GM12878 (cell line): ENCODE measurements around the gene EXOSC2. TPM values are rescaled to one million over a fixed set of nuclear protein-coding genes. Genes with fewer than 3 reads are reported as not detected.

Source experiments
- ATAC-seq: fragments of 200-7000 bp; cut with Tn5 transposase; 3 replicates; pipeline ENCODE4 v1.9.1; 2020; ENCODE audit warnings: mild to moderate bottlenecking, moderate library complexity
- BruUV-seq: library from RNA; stranded (reverse); fragments of 400-500 nt; replicated peaks from 2 replicates; lab custom pipeline; 2021; lab: Mats Ljungman, UMichigan
- CTCF ChIA-PET: fragments of 300-600 bp; sonication (Branson Sonifier 250); formaldehyde crosslinking; extraction: SDS; loops from one replicate; lab custom pipeline; 2021; ENCODE audit warnings: inconsistent platforms; lab: Yijun Ruan, JAX
- POLR2A ChIA-PET: fragments of 350-600 bp; formaldehyde crosslinking; extraction: SDS; loops from one replicate; lab custom pipeline; 2021; ENCODE audit warnings: inconsistent platforms; lab: Charles Lee
- RAD21 ChIA-PET: fragments of 300-600 bp; sonication (Branson Sonifier 250); formaldehyde crosslinking; loops from one replicate; lab custom pipeline; 2023; ENCODE audit warnings: antibody characterized with exemption; ENCODE audit not compliant: unreplicated experiment; lab: Charles Lee
- SMC1A ChIA-PET: fragments of 300-600 bp; sonication (Branson Sonifier 250); formaldehyde crosslinking; loops from one replicate; lab custom pipeline; 2023; ENCODE audit not compliant: unreplicated experiment, uncharacterized antibody; lab: Charles Lee
- DNase-seq: peaks from one replicate; pipeline ENCODE4 v3.0.0-alpha.2; 2011; ENCODE audit warnings: low read depth, low spot score
- FAIRE-seq: peaks from 3 replicates; lab custom pipeline; 2011; peaks lifted over from hg19 to GRCh38; lab: Jason Lieb, UNC
- H2AFZ ChIP-seq: 2 replicates; pipeline ENCODE4 v1.6.0; 2011; ENCODE audit warnings: low read depth, low read length, control low read depth; ENCODE audit not compliant: control insufficient read depth
- H3K27ac ChIP-seq: 2 replicates; pipeline ENCODE4 v1.5.1; 2011; ENCODE audit warnings: control low read depth; ENCODE audit not compliant: control insufficient read depth, insufficient read depth
- H3K27me3 ChIP-seq, 2 experiments: replicated peaks in 1 of 2; 2 replicates each; pipeline versions ENCODE4 v1.6.0 to v1.6.1; 2011; ENCODE audit warnings: low read length in 1 of 2; ENCODE audit not compliant: control insufficient read depth in 2 of 2, insufficient read depth in 2 of 2
- H3K36me3 ChIP-seq, 2 experiments: 2 replicates each; pipeline ENCODE4 v1.5.1; 2011; ENCODE audit warnings: low read length in 1 of 2; ENCODE audit not compliant: control insufficient read depth in 2 of 2, insufficient read depth in 2 of 2
- H3K4me1 ChIP-seq: 2 replicates; pipeline ENCODE4 v1.6.1; 2011; ENCODE audit warnings: mild to moderate bottlenecking, low read length, moderate library complexity, mixed read lengths; ENCODE audit not compliant: control insufficient read depth, insufficient read depth
- H3K4me2 ChIP-seq: 2 replicates; pipeline ENCODE4 v1.6.0; 2011; ENCODE audit warnings: control low read depth; ENCODE audit not compliant: control insufficient read depth, insufficient read depth
- H3K4me3 ChIP-seq: fragments of 200-600 bp; sonication (generic); 2 replicates; pipeline ENCODE4 v1.5.1; 2016
- H3K79me2 ChIP-seq: 2 replicates; pipeline ENCODE4 v1.6.0; 2011; ENCODE audit warnings: low read length; ENCODE audit not compliant: control insufficient read depth, insufficient read depth
- H3K9ac ChIP-seq: 2 replicates; pipeline ENCODE4 v1.8.0; 2011; ENCODE audit warnings: low read length, control low read depth, mixed read lengths; ENCODE audit not compliant: control insufficient read depth, insufficient read depth
- H3K9me3 ChIP-seq: replicated peaks from 3 replicates; pipeline ENCODE4 v1.5.1; 2011; ENCODE audit warnings: mild to moderate bottlenecking, low read length; ENCODE audit not compliant: control insufficient read depth, insufficient read depth
- H4K20me1 ChIP-seq: 2 replicates; pipeline ENCODE4 v1.6.0; 2011; ENCODE audit not compliant: control insufficient read depth, insufficient read depth
- BCL11A ChIP-seq: IDR thresholded peaks from 2 replicates; pipeline ENCODE4 v1.6.1; 2011; ENCODE audit warnings: low read depth, low read length
- CBFB ChIP-seq: IDR thresholded peaks from 2 replicates; pipeline ENCODE4 v1.6.1; 2016; ENCODE audit warnings: antibody characterized with exemption, low read depth
- CEBPB ChIP-seq, 2 experiments: fragments of 150-350 bp in 1 of 2; IDR thresholded peaks; 2 replicates each; pipeline ENCODE4 v1.6.1; 2012 to 2014; ENCODE audit warnings: low read depth in 2 of 2, low read length in 2 of 2, borderline replicate concordance in 1 of 2, inconsistent platforms in 1 of 2
- ETV6 ChIP-seq, 2 experiments: fragments of 450-650 bp in 1 of 2; IDR thresholded peaks in 1 of 2; conservative IDR thresholded peaks in 1 of 2; 2 replicates each; pipeline ENCODE4 v1.6.1; 2014; ENCODE audit warnings: antibody characterized with exemption in 1 of 2, borderline replicate concordance in 1 of 2, low read depth in 1 of 2, mild to moderate bottlenecking in 1 of 2, moderate library complexity in 1 of 2
- EZH2 ChIP-seq: IDR thresholded peaks from 2 replicates; pipeline ENCODE4 v1.6.1; 2012; ENCODE audit warnings: low read depth, mild to moderate bottlenecking, control low read depth, inconsistent platforms, low read length, borderline replicate concordance; ENCODE audit not compliant: control insufficient read depth
- GATAD2B ChIP-seq: fragments of 450-650 bp; conservative IDR thresholded peaks from 2 replicates; pipeline ENCODE4 v1.6.1; 2017; ENCODE audit warnings: low read depth, mild to moderate bottlenecking, moderate library complexity
- HDAC2 ChIP-seq: fragments of 200-600 bp; sonication (generic); IDR thresholded peaks from 2 replicates; pipeline ENCODE4 v1.6.1; 2017
- IRF4 ChIP-seq: IDR thresholded peaks from 2 replicates; pipeline ENCODE4 v1.6.1; 2011; ENCODE audit warnings: low read depth, low read length
- KAT2A ChIP-seq: conservative IDR thresholded peaks from 2 replicates; pipeline ENCODE4 v1.6.1; 2011; ENCODE audit warnings: low read depth, low read length; ENCODE audit not compliant: control insufficient read depth
- LARP7 ChIP-seq: fragments of 450-650 bp; IDR thresholded peaks from 2 replicates; pipeline ENCODE4 v1.6.1; 2017; ENCODE audit warnings: mild to moderate bottlenecking
- RBBP5 ChIP-seq: fragments of 200-600 bp; sonication (generic); conservative IDR thresholded peaks from 2 replicates; pipeline ENCODE4 v1.6.1; 2016
- SRF ChIP-seq, 2 experiments: IDR thresholded peaks; 2 replicates each; pipeline ENCODE4 v1.6.1; 2011; ENCODE audit warnings: low read depth in 2 of 2, low read length in 2 of 2, mild to moderate bottlenecking in 1 of 2, moderate library complexity in 1 of 2
- SUZ12 ChIP-seq: fragments of 200-600 bp; sonication (generic); IDR thresholded peaks from one replicate; pipeline ENCODE4 v1.6.1; 2018; ENCODE audit warnings: antibody characterized with exemption, mild to moderate bottlenecking; ENCODE audit not compliant: unreplicated experiment
- TCF12 ChIP-seq: IDR thresholded peaks from 2 replicates; pipeline ENCODE4 v1.6.1; 2011; ENCODE audit warnings: low read depth, mild to moderate bottlenecking, low read length
- YY1 ChIP-seq: IDR thresholded peaks from 2 replicates; pipeline ENCODE4 v1.6.1; 2011; ENCODE audit warnings: low read depth, mild to moderate bottlenecking, low read length
- WGBS: methylation state at CpG from one replicate; pipeline ENCODE4 v1.1.6; 2016; ENCODE audit warnings: low lambda C conversion rate; ENCODE audit not compliant: insufficient replicate concordance, insufficient coverage; ENCODE audit errors: missing lambda C conversion rate; 5-methylcytosine and 5-hydroxymethylcytosine counted together
- in situ Hi-C: fragments of 300-500 bp; cut with MboI; formaldehyde crosslinking; loops from 9 replicates; pipeline ENCODE4 v1.14.3; 2018; ENCODE audit warnings: mixed read lengths
- intact Hi-C: fragments of 100-400 bp; cut with micrococcal nuclease; formaldehyde crosslinking; loops from one replicate; pipeline ENCODE4 v1.14.2; 2022; ENCODE audit not compliant: unreplicated experiment
- polyA plus RNA-seq, 11 experiments: library from polyadenylated mRNA; depleted of rRNA in 4 of 11; unstranded in 6 of 11; stranded (reverse) in 5 of 11; fragments of >200 nt; fragmentation: Nextera tagmentation in 4 of 11; fragmentation: Illumina TruSeq in 1 of 11; extraction: Ambion mirVana in 4 of 11; extraction: Trizol in 1 of 11; gene quantifications; 1 replicate in 1 of 11; 2 replicates in 10 of 11; pipeline versions ENCODE4 v1.2.1 to v1.2.3, GENCODE V29; 2011 to 2016; ENCODE audit warnings: inconsistent platforms in 2 of 11, missing spikeins in 2 of 11, low read depth in 1 of 11
- total RNA-seq, 4 experiments: library from RNA; depleted of rRNA in 3 of 4; stranded (reverse); fragments of >200 nt in 3 of 4; fragmentation: Illumina TruSeq in 1 of 4; extraction: Trizol in 1 of 4; gene quantifications; 2 replicates each; pipeline versions ENCODE4 v1.2.1 to v1.2.3, GENCODE V29; 2013 to 2021
- TF ChIP-seq, protein P1 (sequence below): fragments of 450-650 bp; conservative IDR thresholded peaks from 2 replicates; pipeline ENCODE4 v1.6.1; 2017; ENCODE audit warnings: mild to moderate bottlenecking, moderate library complexity
- TF ChIP-seq, protein P2 (sequence below): fragments of 450-650 bp; IDR thresholded peaks from 2 replicates; pipeline ENCODE4 v1.6.1; 2017; ENCODE audit warnings: mild to moderate bottlenecking, moderate library complexity

Gene EXOSC2
- total and polyA plus RNA-seq, 10 of the 15 experiments (the other 5 are each of a cell fraction or from before 2014, with no cell fraction given) = 26.3 to 55.0 (median 48.0) TPM

DNA sequence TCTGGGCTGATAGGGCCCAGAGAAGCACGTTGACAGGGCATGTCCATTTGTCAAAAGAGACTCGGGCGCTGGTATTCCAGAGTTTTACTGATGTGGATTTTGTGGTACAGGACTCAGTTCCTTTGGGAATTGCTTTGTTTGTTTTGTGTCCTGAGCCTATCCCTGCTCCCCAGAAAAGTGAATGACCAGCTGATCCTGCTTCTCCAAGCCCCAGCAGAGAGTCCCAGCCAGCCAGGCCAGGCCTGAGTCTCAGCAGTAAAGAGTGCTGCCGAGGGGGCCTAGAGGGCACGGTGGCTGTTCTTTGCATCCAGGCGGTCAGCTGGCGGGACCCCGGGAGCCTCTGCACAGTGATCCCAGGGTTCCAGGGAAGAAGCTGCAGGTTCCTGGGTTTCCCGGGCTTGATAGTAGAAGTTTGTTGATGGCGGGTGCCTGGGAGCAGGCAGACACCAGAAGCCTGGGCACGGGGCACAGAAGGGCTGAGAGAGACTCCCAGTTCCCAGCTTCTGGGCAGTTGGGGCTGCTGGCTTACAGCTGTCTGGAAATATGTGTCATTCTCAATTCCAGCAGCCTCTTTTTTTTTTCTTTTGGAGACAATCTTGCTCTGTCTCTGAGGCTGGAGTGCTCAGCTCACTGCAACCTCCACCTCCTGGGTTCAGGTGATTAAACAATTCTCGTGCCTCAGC lies 20.5 kb upstream of the EXOSC2 start:
- no peaks in the 10 kb centered on the region for H3K4me1 ChIP-seq
- FAIRE-seq = no peak
- H3K4me2 ChIP-seq = no peak overlapping the region
- peaks cover 0 to under 1% of the 10 kb centered on the region in 2 experiments; a peak in 2 of 4 replicates for H3K27me3 ChIP-seq
- DNase-seq = no peak
- H3K4me3 ChIP-seq = no peak overlapping the region
- no peaks in the 10 kb centered on the region for H3K9me3 ChIP-seq
- 39% methylated on average over 9 of the region's 12 CpGs for WGBS
- BruUV-seq = no TSS peak
- ChIA-PET CTCF (interaction anchor here (0.7 kb wide), 1 partner anchor 9 kb away, joined by 3 read pairs; no protein-coding TSS in a partner anchor), POLR2A (interaction anchor here (0.7 kb wide), 1 partner anchor 1248 kb away, joined by 5 read pairs; no protein-coding TSS in a partner anchor), RAD21 (no interaction called here), SMC1A (no interaction called here)
- H3K9ac ChIP-seq = no peak overlapping the region
- H4K20me1 ChIP-seq = no peaks in the 10 kb centered on the region
- TF ChIP-seq YY1 = no peak
- no peak for TF ChIP-seq BCL11A
- TF ChIP-seq ETV6 (conservative IDR thresholded peaks at IDR 0.05 in 1 of 2, IDR thresholded peaks at IDR 0.05 in 1 of 2; ENCODE audit: borderline replicate concordance in 1 of 2, low read depth in 1 of 2) = no peak
- no peak for TF ChIP-seq HDAC2
- TF ChIP-seq CBFB = no peak
- TF ChIP-seq SUZ12 = no peak
- no peak for TF ChIP-seq CEBPB (IDR thresholded peaks at IDR 0.05; ENCODE audit: borderline replicate concordance in 1 of 2, low read depth in 2 of 2, low read length in 2 of 2)
- TF ChIP-seq, protein P1, sequence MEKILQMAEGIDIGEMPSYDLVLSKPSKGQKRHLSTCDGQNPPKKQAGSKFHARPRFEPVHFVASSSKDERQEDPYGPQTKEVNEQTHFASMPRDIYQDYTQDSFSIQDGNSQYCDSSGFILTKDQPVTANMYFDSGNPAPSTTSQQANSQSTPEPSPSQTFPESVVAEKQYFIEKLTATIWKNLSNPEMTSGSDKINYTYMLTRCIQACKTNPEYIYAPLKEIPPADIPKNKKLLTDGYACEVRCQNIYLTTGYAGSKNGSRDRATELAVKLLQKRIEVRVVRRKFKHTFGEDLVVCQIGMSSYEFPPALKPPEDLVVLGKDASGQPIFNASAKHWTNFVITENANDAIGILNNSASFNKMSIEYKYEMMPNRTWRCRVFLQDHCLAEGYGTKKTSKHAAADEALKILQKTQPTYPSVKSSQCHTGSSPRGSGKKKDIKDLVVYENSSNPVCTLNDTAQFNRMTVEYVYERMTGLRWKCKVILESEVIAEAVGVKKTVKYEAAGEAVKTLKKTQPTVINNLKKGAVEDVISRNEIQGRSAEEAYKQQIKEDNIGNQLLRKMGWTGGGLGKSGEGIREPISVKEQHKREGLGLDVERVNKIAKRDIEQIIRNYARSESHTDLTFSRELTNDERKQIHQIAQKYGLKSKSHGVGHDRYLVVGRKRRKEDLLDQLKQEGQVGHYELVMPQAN = no peak
- no peak for TF ChIP-seq KAT2A
- TF ChIP-seq GATAD2B = no peak
- no peak for TF ChIP-seq TCF12
- no peak for TF ChIP-seq RBBP5
- TF ChIP-seq SRF (IDR thresholded peaks at IDR 0.05; ENCODE audit: low read depth in 2 of 2, low read length in 2 of 2) = no peak
- no peak for TF ChIP-seq LARP7
- no peak for TF ChIP-seq IRF4
- TF ChIP-seq, protein P2, sequence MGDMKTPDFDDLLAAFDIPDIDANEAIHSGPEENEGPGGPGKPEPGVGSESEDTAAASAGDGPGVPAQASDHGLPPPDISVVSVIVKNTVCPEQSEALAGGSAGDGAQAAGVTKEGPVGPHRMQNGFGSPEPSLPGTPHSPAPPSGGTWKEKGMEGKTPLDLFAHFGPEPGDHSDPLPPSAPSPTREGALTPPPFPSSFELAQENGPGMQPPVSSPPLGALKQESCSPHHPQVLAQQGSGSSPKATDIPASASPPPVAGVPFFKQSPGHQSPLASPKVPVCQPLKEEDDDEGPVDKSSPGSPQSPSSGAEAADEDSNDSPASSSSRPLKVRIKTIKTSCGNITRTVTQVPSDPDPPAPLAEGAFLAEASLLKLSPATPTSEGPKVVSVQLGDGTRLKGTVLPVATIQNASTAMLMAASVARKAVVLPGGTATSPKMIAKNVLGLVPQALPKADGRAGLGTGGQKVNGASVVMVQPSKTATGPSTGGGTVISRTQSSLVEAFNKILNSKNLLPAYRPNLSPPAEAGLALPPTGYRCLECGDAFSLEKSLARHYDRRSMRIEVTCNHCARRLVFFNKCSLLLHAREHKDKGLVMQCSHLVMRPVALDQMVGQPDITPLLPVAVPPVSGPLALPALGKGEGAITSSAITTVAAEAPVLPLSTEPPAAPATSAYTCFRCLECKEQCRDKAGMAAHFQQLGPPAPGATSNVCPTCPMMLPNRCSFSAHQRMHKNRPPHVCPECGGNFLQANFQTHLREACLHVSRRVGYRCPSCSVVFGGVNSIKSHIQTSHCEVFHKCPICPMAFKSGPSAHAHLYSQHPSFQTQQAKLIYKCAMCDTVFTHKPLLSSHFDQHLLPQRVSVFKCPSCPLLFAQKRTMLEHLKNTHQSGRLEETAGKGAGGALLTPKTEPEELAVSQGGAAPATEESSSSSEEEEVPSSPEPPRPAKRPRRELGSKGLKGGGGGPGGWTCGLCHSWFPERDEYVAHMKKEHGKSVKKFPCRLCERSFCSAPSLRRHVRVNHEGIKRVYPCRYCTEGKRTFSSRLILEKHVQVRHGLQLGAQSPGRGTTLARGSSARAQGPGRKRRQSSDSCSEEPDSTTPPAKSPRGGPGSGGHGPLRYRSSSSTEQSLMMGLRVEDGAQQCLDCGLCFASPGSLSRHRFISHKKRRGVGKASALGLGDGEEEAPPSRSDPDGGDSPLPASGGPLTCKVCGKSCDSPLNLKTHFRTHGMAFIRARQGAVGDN = no peak
- TF ChIP-seq EZH2 = no peak
- no peaks in the 10 kb centered on the region for H3K79me2 ChIP-seq
- H3K36me3 ChIP-seq = no peaks in the 10 kb centered on the region
- ATAC-seq = no peak
- H3K27ac ChIP-seq = no peak overlapping the region
- intact Hi-C loops = no loop called here
- H2AFZ ChIP-seq = no peak overlapping the region
- in situ Hi-C loops = no loop called here
